ENCODE data around the gene ZNF580. TPM values are rescaled to one million over a fixed set of nuclear protein-coding genes. Genes with fewer than 3 reads are reported as not detected.

Gene ZNF580
- total and polyA plus RNA-seq, 9 of the 15 experiments (the other 6 are each of a cell fraction or from before 2014, with no cell fraction given), result 2.3 to 47.4 (median 6.0) TPM

DNA sequence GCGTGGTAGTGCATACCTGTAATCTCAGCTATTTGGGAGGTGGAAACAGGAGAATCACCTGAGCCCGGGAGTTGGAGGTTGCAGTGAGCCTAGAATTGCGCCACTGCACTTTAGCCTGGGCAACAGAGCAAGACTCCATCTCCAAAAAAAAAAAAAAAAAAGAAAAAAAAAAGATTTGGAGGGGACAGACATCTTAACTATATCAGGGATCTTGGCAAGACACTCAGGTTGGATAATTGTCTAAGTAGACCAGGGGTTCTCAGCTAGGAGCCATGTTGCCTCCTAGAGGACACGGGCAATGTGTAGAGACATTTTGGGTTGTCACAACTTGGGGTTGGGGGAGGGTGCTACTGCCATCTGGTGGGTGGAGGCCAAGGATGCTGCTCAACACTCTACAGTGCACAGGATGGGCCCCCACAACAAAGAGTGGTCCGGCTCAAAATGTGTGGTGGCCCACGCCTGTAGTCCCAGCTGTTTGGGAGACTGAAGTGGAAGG is 1.9 kb upstream of the ZNF580 start (continued):
- TF ChIP-seq, protein P1, sequence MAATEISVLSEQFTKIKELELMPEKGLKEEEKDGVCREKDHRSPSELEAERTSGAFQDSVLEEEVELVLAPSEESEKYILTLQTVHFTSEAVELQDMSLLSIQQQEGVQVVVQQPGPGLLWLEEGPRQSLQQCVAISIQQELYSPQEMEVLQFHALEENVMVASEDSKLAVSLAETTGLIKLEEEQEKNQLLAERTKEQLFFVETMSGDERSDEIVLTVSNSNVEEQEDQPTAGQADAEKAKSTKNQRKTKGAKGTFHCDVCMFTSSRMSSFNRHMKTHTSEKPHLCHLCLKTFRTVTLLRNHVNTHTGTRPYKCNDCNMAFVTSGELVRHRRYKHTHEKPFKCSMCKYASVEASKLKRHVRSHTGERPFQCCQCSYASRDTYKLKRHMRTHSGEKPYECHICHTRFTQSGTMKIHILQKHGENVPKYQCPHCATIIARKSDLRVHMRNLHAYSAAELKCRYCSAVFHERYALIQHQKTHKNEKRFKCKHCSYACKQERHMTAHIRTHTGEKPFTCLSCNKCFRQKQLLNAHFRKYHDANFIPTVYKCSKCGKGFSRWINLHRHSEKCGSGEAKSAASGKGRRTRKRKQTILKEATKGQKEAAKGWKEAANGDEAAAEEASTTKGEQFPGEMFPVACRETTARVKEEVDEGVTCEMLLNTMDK (IDR thresholded peaks at IDR 0.05; ENCODE audit: borderline replicate concordance, insufficient read depth, low read depth, low read length, poor library complexity, severe bottlenecking), result peak; percentile 39
- TF ChIP-seq, protein P2, sequence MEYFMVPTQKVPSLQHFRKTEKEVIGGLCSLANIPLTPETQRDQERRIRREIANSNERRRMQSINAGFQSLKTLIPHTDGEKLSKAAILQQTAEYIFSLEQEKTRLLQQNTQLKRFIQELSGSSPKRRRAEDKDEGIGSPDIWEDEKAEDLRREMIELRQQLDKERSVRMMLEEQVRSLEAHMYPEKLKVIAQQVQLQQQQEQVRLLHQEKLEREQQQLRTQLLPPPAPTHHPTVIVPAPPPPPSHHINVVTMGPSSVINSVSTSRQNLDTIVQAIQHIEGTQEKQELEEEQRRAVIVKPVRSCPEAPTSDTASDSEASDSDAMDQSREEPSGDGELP (CRISPR knock-in tag; IDR thresholded peaks at IDR 0.05; ENCODE audit: borderline replicate concordance), result peak; percentile 18; the same call in 1 of the 2 replicates
- TF ChIP-seq ARHGAP35 (IDR thresholded peaks at IDR 0.05; ENCODE audit: partially characterized antibody), result no peak
- no peak for TF ChIP-seq NR3C1 (CRISPR knock-in tag; IDR thresholded peaks at IDR 0.05)
- no peak for TF ChIP-seq RFX1 (IDR thresholded peaks at IDR 0.05)
- TF ChIP-seq MBD2 (IDR thresholded peaks at IDR 0.05; ENCODE audit: borderline replicate concordance, low read depth), result no peak
- TF ChIP-seq, protein P3, sequence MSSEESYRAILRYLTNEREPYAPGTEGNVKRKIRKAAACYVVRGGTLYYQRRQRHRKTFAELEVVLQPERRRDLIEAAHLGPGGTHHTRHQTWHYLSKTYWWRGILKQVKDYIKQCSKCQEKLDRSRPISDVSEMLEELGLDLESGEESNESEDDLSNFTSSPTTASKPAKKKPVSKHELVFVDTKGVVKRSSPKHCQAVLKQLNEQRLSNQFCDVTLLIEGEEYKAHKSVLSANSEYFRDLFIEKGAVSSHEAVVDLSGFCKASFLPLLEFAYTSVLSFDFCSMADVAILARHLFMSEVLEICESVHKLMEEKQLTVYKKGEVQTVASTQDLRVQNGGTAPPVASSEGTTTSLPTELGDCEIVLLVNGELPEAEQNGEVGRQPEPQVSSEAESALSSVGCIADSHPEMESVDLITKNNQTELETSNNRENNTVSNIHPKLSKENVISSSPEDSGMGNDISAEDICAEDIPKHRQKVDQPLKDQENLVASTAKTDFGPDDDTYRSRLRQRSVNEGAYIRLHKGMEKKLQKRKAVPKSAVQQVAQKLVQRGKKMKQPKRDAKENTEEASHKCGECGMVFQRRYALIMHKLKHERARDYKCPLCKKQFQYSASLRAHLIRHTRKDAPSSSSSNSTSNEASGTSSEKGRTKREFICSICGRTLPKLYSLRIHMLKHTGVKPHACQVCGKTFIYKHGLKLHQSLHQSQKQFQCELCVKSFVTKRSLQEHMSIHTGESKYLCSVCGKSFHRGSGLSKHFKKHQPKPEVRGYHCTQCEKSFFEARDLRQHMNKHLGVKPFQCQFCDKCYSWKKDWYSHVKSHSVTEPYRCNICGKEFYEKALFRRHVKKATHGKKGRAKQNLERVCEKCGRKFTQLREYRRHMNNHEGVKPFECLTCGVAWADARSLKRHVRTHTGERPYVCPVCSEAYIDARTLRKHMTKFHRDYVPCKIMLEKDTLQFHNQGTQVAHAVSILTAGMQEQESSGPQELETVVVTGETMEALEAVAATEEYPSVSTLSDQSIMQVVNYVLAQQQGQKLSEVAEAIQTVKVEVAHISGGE (CRISPR knock-in tag; IDR thresholded peaks at IDR 0.05), result peak in 1 of 3 experiments; percentile 28; a peak in 1 of 6 replicates
- TF ChIP-seq ZNF316 (IDR thresholded peaks at IDR 0.05), result no peak
- TF ChIP-seq, protein P4, sequence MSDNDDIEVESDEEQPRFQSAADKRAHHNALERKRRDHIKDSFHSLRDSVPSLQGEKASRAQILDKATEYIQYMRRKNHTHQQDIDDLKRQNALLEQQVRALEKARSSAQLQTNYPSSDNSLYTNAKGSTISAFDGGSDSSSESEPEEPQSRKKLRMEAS (CRISPR knock-in tag; IDR thresholded peaks at IDR 0.05), result no peak
- TF ChIP-seq ZNF668 (CRISPR knock-in tag; IDR thresholded peaks at IDR 0.05), result no peak
- no peak for TF ChIP-seq CHD2 (IDR thresholded peaks at IDR 0.05; ENCODE audit: low read depth, low read length)
- peak in 1 of 2 experiments; percentile 84; a peak in 2 of 3 replicates for TF ChIP-seq CBX3 (IDR thresholded peaks at IDR 0.05; ENCODE audit: borderline replicate concordance in 1 of 2, low read length in 2 of 2)
- peak; percentile 72 for TF ChIP-seq LCOR (CRISPR knock-in tag; IDR thresholded peaks at IDR 0.05)
- TF ChIP-seq GATAD2B (IDR thresholded peaks at IDR 0.05; ENCODE audit: borderline replicate concordance), result no peak
- no peak for TF ChIP-seq RBM15 (IDR thresholded peaks at IDR 0.05; ENCODE audit: insufficient read depth, low read length)
- no peak for TF ChIP-seq ATF1 (CRISPR knock-in tag; IDR thresholded peaks at IDR 0.05)
- TF ChIP-seq ATF1 (tag; IDR thresholded peaks at IDR 0.05), result no peak
- TF ChIP-seq, protein P5, sequence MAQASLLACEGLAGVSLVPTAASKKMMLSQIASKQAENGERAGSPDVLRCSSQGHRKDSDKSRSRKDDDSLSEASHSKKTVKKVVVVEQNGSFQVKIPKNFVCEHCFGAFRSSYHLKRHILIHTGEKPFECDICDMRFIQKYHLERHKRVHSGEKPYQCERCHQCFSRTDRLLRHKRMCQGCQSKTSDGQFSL (CRISPR knock-in tag; IDR thresholded peaks at IDR 0.05), result no peak
- TF ChIP-seq, protein P5 (tag; IDR thresholded peaks at IDR 0.05), result no peak
- TF ChIP-seq, protein P6, sequence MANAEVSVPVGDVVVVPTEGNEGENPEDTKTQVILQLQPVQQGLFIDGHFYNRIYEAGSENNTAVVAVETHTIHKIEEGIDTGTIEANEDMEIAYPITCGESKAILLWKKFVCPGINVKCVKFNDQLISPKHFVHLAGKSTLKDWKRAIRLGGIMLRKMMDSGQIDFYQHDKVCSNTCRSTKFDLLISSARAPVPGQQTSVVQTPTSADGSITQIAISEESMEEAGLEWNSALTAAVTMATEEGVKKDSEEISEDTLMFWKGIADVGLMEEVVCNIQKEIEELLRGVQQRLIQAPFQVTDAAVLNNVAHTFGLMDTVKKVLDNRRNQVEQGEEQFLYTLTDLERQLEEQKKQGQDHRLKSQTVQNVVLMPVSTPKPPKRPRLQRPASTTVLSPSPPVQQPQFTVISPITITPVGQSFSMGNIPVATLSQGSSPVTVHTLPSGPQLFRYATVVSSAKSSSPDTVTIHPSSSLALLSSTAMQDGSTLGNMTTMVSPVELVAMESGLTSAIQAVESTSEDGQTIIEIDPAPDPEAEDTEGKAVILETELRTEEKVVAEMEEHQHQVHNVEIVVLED (CRISPR knock-in tag; IDR thresholded peaks at IDR 0.05), result no peak
